Muscle layer of colon (tissue), 2 donors: ENCODE results near the gene TCF12.

Experiments used
- H3K27ac ChIP-seq: one replicate; pipeline ENCODE4 v1.7.0; 2013; ENCODE audit warnings: low read depth, mild to moderate bottlenecking, low read length, moderate library complexity
- H3K27me3 ChIP-seq, 2 donors: one replicate each; pipeline ENCODE4 v1.7.0; 2013; ENCODE audit warnings: low read length in 2 of 2, mild to moderate bottlenecking in 2 of 2; ENCODE audit not compliant: insufficient read depth in 2 of 2, control insufficient read depth in 1 of 2
- H3K36me3 ChIP-seq: one replicate; pipeline ENCODE4 v1.7.0; 2013; ENCODE audit warnings: mild to moderate bottlenecking, low read length; ENCODE audit not compliant: insufficient read depth
- H3K4me1 ChIP-seq: one replicate; pipeline ENCODE4 v1.7.0; 2013; ENCODE audit warnings: mild to moderate bottlenecking, low read length; ENCODE audit not compliant: insufficient read depth
- H3K4me3 ChIP-seq, 2 donors: one replicate each; pipeline ENCODE4 v1.7.0; 2013; ENCODE audit warnings: low read length in 2 of 2, low read depth in 1 of 2, mild to moderate bottlenecking in 1 of 2, moderate library complexity in 1 of 2
- H3K9ac ChIP-seq: one replicate; pipeline ENCODE4 v1.7.0; 2013; ENCODE audit warnings: low read length
- H3K9me3 ChIP-seq: one replicate; pipeline ENCODE4 v1.7.0; 2013; ENCODE audit warnings: mild to moderate bottlenecking, low read length
- donor health status: abdominal sarcoma.
- donor health status: Adenocarcinoma of cecum.

Gene TCF12

DNA sequence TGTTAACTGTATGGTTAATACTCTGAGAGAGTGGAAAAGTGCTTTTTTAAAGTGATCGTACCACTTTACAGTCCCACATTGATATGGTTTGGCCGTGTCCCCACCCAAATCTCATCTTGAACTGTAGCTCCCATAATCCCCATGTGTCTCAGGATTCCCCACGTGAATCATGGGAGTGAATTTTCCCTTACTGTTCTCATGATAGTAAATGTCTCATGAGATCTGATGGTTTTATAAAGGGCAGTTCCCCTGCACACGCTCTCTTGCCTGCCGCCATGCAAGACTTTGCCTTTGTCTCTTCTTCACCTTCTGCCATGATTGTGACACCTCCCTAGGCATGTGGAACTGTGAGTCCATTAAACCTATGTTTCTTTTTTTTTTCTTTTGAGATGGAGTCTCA, 109.2 kb downstream of the TCF12 start:
- Histone ChIP-seq H3K9ac (no peak overlapping the region), H3K36me3 (no peaks in the 10 kb centered on the region), H3K27me3 (no peaks in the 10 kb centered on the region), H3K27ac (no peak overlapping the region), H3K9me3 (no peaks in the 10 kb centered on the region), H3K4me3 (no peak overlapping the region), H3K4me1 (peaks cover 27% of the 10 kb centered on the region)

DNA sequence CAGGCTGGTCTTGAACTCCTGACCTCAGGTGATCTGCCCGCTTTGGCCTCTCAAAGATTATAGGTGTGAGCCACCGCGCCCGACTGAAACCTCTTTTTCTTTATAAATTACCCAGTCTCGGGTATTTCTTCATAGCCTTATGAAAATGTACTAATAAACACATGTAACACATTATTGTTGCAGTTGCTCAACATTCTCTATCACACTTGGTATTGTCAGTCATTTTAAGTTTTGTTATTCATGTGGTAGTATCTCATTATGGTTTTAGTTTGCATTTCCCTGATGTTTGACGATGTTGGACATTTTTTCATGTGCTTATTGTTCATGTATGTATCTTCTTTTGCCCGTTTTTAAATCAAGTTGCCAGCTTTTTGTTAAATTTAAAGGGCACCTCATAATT, 109.7 kb downstream of the TCF12 start:
- Histone ChIP-seq H3K9me3 (no peaks in the 10 kb centered on the region), H3K27ac (no peak overlapping the region), H3K4me1 (peaks cover 27% of the 10 kb centered on the region), H3K36me3 (no peaks in the 10 kb centered on the region), H3K27me3 (no peaks in the 10 kb centered on the region), H3K9ac (no peak overlapping the region), H3K4me3 (no peak overlapping the region)

DNA sequence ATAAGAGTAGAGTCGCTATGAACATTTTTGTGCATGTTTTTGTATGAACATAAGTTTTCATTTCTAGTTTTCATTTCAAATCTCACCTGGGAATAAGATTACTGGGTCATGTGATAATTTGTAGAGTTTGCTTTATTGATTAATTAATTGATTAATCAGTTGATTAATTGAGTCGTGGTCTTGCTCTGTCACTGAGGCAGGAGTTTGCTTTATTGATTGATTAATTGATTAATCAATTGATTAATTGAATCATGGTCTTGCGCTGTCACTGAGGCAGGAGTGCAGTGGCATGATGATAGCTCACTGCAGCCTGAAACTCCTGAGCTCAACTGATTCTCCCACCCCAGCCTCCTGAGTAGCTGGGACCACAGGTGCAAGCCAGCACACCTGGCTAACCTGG, 111.6 kb downstream of the TCF12 start:
- no peaks in the 10 kb centered on the region for H3K9me3 ChIP-seq
- no peaks in the 10 kb centered on the region for H3K36me3 ChIP-seq
- no peaks in the 10 kb centered on the region for H3K27me3 ChIP-seq
- peaks cover 27% of the 10 kb centered on the region for H3K4me1 ChIP-seq
- no peak overlapping the region for H3K9ac ChIP-seq
- H3K4me3 ChIP-seq = no peak overlapping the region
- no peak overlapping the region for H3K27ac ChIP-seq

DNA sequence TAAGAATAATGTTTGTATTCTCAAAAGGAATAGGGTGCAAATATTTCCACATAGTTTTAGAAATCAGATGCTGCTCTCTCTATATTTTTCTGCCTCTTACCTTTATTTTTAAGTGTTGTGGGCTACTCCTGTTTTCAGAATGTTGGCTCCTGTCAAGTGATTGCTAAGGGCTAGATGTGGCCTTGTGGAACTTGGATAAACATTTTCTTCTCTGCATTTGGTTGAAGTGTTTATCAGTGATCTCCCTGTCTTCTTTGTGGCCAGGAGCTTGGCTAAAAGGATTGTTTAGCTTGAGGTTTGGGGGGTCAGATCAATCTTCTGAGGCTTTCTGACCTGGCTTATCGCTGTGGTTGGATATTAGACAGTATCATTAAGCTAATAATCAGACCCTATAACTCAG, 112.6 kb downstream of the TCF12 start:
- Histone ChIP-seq H3K36me3 (no peaks in the 10 kb centered on the region), H3K27ac (no peak overlapping the region), H3K9me3 (no peaks in the 10 kb centered on the region), H3K9ac (no peak overlapping the region), H3K4me1 (peaks cover 19% of the 10 kb centered on the region), H3K4me3 (no peak overlapping the region), H3K27me3 (no peaks in the 10 kb centered on the region)

DNA sequence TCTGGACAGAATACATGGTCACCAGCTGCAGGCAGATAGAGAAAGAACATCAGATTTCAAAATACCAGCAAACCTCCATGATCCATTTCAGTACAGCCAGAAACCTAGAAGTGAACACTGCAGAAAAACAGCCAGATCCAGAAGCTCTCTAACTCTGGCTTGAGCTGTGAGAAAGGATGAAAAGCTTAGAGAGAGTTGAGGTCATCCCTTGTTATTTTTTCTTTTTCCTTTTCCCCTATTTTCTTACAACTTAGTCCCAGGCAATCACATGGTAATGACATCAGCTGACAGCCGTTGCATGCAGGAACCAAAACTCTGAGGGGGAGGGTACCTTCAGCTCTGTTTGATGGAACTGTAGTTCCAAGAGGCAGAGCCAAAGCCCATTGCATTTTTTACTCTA, 113.2 kb downstream of the TCF12 start:
- Histone ChIP-seq H3K4me1 (peaks cover 16% of the 10 kb centered on the region), H3K36me3 (no peaks in the 10 kb centered on the region), H3K27me3 (no peaks in the 10 kb centered on the region), H3K9me3 (no peaks in the 10 kb centered on the region), H3K4me3 (no peak overlapping the region), H3K9ac (no peak overlapping the region), H3K27ac (no peak overlapping the region)

DNA sequence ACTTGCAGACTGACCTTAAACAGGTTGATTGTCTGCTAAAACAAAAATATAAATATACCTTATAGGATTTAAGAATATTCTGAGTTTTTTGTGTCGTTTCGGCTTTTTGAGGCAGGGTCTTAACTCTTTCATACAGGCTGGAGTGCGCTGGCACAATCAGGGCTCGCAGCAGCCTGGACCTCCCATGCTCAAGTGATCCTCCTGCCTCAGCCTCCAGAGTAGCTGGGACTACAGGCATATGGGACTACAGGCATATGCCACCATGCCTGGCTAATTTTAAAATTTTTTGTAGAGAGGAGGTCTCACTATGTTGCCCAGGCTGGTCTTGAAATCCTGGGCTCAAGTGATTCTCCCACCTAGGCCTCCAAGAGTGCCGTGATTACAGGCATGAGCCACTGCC, 113.9 kb downstream of the TCF12 start:
- no peaks in the 10 kb centered on the region for H3K36me3 ChIP-seq
- peaks cover 16% of the 10 kb centered on the region for H3K4me1 ChIP-seq
- H3K27me3 ChIP-seq = no peaks in the 10 kb centered on the region
- no peaks in the 10 kb centered on the region for H3K9me3 ChIP-seq
- no peak overlapping the region for H3K27ac ChIP-seq
- H3K4me3 ChIP-seq = no peak overlapping the region
- no peak overlapping the region for H3K9ac ChIP-seq

DNA sequence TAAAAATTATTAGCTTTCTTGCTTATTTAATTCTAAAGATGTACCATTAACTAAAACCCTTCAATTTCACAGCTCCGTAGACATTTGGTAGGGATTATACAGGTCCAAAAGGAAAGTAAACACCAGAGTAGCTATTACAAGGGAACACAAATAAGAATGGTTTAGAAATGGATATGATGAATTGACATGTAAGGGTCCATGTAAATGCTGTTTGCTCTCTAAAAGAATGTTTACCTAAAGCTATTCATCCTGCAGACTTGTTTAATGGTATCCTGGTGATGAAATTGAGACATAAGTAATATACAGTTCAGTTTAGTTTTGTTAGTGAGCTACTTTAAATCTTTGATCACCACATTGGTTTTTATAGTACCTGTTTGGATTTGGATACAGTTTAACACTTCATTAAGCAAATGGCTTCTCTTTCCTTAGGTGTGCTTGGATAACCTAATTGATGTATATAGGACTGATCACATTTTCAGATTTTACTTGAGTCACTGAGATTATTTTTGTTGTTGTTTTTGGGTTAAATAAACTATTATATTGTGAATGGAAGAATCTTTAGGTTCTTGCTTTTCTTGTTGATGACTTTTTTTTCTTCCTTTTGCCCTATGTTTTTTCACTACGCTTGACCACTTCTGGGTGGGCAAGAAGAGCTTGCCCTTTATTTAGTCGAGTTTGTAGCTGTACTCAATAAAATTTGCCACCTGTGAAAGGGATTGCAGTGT, 115.4 kb downstream of the TCF12 start:
- Histone ChIP-seq H3K27me3 (no peaks in the 10 kb centered on the region), H3K36me3 (no peaks in the 10 kb centered on the region), H3K9me3 (no peaks in the 10 kb centered on the region), H3K9ac (no peak overlapping the region), H3K27ac (no peak overlapping the region), H3K4me3 (no peak overlapping the region), H3K4me1 (peaks cover 16% of the 10 kb centered on the region)

DNA sequence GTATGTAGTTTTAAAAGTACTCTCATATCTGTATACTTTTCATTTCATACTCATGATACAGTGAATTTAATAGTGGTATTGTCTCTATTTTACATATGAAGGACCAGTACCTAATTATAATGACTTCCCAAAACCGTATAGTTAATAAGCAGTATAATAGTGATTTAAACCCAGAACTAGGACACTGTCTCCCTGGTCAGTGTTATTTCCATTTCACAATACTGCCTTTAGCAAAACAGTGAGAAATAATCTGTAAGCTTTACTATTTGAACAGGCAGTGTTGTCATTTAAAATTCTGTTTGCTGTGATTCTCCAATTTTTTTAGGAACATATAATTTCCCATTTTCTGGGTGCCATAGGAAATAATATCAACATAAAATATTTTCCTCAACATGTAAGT, 116.2 kb downstream of the TCF12 start:
- no peaks in the 10 kb centered on the region for H3K27me3 ChIP-seq
- peaks cover 21% of the 10 kb centered on the region for H3K4me1 ChIP-seq
- H3K9ac ChIP-seq = no peak overlapping the region
- no peaks in the 10 kb centered on the region for H3K9me3 ChIP-seq
- no peak overlapping the region for H3K27ac ChIP-seq
- no peaks in the 10 kb centered on the region for H3K36me3 ChIP-seq
- H3K4me3 ChIP-seq = no peak overlapping the region

DNA sequence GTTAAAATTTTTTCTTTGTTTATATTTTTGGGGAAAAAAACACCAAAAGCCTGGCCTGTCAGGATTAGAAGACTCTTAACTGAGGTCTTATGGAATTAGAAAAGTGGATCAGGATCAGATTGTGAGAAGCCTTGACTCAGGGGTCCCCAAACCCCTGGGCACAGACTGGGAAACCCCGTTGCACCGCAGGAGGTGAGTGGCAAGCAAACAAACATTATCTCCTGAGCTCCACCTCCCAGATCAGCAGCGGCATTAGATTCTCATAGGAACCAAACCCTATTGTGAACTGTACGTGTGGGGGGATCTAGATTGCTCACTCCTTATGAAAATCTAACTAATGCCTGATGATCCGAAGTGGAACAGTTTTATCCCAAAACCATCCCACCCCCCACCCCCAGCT, 117.2 kb downstream of the TCF12 start:
- H3K9me3 ChIP-seq = no peaks in the 10 kb centered on the region
- H3K27me3 ChIP-seq = no peaks in the 10 kb centered on the region
- H3K27ac ChIP-seq = no peak overlapping the region
- no peaks in the 10 kb centered on the region for H3K36me3 ChIP-seq
- H3K4me3 ChIP-seq = no peak overlapping the region
- peaks cover 28% of the 10 kb centered on the region for H3K4me1 ChIP-seq
- H3K9ac ChIP-seq = no peak overlapping the region

DNA sequence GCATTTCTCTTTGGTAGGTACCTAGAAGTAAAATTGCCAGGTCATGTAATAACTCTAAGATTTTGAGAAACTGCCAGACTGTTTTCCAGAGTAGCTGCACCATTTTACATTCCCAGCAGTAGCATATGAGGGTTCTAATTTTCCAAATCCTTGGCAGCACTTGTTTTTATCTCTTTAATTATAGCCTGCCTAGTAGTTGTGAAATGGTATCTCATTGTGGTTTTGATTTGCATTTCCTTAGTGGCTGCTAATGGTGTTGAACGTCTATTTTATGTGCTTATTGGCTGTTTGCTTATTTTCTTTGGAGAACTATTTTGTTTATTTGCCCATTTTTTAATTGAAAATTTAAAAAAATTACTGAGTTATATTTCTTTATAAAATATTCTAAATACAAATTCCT, 117.9 kb downstream of the TCF12 start:
- Histone ChIP-seq H3K27me3 (no peaks in the 10 kb centered on the region), H3K36me3 (no peaks in the 10 kb centered on the region), H3K4me3 (no peak overlapping the region), H3K9ac (no peak overlapping the region), H3K4me1 (peaks cover 28% of the 10 kb centered on the region), H3K27ac (no peak overlapping the region), H3K9me3 (no peaks in the 10 kb centered on the region)

DNA sequence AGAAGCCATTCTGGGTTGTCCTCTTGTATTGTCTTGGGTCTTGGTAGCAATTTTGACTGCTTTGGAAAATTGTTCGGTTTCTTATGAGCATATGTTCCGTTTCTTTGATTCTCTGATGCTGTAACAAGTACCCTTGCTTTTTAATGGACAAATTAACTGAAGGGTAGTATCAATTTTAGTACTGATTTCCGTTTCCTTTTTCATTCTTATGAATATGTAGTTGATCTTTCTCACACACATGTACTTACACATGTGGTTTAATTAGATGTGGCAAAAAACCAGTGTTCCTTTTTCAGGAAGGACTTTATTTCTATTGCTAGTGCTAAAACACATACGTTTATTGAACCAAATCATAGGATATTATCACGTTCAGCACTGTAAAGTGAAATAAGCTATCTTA, 119.1 kb downstream of the TCF12 start:
- H3K36me3 ChIP-seq = no peaks in the 10 kb centered on the region
- H3K9me3 ChIP-seq = no peaks in the 10 kb centered on the region

DNA sequence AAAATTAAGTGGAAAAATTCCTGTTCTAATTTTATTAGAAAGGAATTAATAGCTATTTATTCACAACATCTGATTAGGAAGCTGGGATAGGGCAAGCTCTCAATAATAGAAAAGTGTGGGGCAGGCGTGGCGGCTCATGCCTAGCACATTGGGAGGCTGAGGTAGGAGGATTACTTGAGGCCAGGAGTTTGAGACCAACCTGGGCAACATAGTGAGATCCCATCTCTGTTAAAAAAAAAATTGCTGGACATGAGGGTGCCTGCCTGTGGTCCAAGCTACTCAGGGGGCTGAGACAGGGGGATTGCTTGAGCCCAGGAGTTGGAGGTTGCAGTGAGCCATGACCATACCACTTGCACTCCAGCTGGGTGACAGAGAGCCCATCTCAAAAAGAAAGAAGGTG, 119.6 kb downstream of the TCF12 start:
- H3K9ac ChIP-seq = no peak overlapping the region
- no peaks in the 10 kb centered on the region for H3K36me3 ChIP-seq
- no peaks in the 10 kb centered on the region for H3K27me3 ChIP-seq
- H3K4me3 ChIP-seq = no peak overlapping the region
- no peak overlapping the region for H3K27ac ChIP-seq
- H3K9me3 ChIP-seq = no peaks in the 10 kb centered on the region
- peaks cover 23% of the 10 kb centered on the region for H3K4me1 ChIP-seq

More for the DNA sequence above, 119.1 kb downstream of the TCF12 start:
- Histone ChIP-seq H3K9ac (no peak overlapping the region), H3K4me3 (no peak overlapping the region), H3K27ac (no peak overlapping the region), H3K27me3 (no peaks in the 10 kb centered on the region), H3K4me1 (peaks cover 23% of the 10 kb centered on the region)
